ENCODE data around the gene ZNF428. TPM values are rescaled to one million over a fixed set of nuclear protein-coding genes. Genes with fewer than 3 reads are reported as not detected.
"Not testable (repeated sequence)": the region's sequence is repeated elsewhere in the genome, so short reads cannot be mapped to it uniquely, and the experiment has no call there.

Gene ZNF428
- 100 to 1,000 TPM in 3 of 4 donors, 10 to 100 TPM in 1; 85.7 to 145 (median 117) TPM for polyA plus RNA-seq (ENCODE audit: insufficient read length in 4 of 4)

GRCh38 chr19:43619262-43620060 lies at the start of gene ZNF428:
TSS of gene ZNF428 (minus strand) at chr19:43619629. CDS start at chr19:43614304, 5,325 bp downstream.
- DNase-seq (ENCODE audit: low read depth in 4 of 4, low spot score in 2 of 4): peak in 3 of 4 donors; percentile 84 to 86 (median 84)

GRCh38 chr19:43668406-43669109 lies 49.1 kb upstream of the ZNF428 start:
- DNase-seq (ENCODE audit: low read depth in 4 of 4, low spot score in 2 of 4): peak; percentile 91 to 94 (median 93)

DNA sequence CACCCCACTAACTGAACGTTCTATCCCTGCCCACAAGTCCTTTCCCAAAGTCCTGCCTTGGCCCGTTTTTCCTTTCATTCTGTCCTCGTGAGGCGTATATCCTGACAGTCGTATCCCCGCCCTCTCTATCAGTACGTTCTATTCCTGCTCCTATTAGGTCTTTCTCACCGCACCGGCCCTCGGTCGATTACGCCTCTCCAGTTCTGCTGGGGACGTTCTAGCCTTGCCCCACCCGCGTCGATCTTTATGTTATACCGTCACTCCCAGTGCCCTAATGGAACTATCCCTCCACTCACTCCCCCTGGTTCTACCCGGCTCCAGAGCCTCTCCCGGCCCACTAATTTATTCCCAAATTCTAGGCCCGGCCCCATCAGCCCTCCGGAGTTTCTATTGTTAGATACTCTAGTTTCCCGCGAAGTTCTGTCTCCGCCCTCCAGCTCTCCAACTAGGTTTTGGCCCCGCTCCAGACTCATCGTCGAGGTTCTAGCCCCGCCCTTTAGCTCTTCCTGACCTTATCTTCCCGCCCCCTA lies 48.5 kb upstream of the ZNF428 start:
- no peak for DNase-seq (ENCODE audit: low read depth in 4 of 4, low spot score in 2 of 4)

DNA sequence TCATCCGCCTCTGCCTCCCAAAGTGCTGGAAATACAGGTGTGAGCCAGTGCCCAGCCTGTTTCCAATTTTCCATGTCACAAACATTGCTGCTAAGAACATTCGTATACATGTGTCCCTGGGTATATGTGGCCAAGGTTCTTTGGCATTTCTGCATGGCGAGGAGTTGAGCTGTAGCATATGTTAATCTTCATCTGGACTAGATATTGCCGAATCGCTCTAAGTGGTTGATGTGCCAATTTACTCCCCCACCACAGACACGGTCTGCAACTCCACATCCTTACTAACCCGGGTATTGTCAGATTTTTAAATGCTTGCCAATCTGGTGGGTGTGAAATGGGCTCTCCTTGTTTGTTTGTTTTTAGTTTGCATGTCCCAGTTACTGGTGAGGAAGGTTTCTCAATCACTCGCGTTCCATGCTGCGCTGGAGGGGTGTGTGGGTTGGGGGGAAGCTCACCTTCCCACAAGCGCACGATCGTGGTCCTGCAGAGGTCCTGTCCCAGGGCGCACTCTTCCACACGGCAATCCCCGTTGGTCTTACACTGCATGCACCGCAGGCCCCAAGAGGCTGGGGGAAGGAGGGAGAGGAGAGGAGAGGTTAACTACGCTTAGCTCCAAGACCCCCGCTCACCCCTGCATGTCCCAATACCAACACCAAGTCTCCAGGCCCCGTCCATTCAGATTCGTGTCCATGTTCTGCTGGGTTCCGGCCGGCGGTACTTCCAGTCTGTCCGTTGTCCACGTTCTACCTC lies 47.9 kb upstream of the ZNF428 start:
- no peak for DNase-seq (ENCODE audit: low read depth in 4 of 4, low spot score in 2 of 4)

DNA sequence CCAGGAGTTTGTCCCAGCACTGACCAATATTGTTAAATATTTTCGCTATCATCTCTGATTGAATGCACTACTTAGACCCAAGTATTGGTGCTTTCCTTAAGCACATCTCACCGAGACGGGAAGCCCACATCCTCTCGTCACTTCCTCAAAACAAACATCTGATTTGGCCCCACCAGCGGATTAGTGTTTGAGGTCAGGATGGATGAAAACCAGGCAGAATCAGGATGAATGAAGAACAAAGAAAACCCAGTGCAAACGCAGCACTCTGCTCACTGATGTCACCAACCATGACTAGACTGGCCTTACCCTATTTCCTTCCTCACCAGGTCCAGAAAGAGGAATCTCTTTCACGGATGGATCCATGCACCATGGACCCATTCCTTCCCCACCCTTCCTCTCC lies 44.6 kb upstream of the ZNF428 start:
- DNase-seq (ENCODE audit: low read depth in 4 of 4, low spot score in 2 of 4): no peak

DNA sequence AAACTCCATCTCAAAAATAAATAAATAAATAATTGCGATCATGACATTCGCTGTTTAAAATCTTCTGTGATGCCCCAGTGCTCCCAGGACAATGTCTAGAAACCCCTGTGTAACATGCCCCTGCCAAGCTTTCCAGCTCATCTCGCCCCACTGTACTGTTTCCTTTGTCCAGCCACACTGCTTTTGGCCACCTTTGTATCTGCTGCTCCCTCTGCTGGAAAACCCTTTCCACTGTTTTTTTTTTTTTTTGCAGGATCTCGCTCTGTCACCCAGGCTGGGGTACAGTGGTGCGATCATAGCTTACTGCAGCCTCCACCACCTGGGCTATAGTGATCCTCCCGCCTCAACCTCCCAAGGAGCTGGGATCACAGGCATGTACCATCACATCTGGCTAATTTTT lies 43.1 kb upstream of the ZNF428 start:
- DNase-seq (ENCODE audit: low read depth in 4 of 4, low spot score in 2 of 4): no peak

- DNase-seq (ENCODE audit: low read depth in 4 of 4, low spot score in 2 of 4): no peak
Observed at GRCh38 chr19:43660971-43661360, 41.5 kb upstream of the ZNF428 start.

DNA sequence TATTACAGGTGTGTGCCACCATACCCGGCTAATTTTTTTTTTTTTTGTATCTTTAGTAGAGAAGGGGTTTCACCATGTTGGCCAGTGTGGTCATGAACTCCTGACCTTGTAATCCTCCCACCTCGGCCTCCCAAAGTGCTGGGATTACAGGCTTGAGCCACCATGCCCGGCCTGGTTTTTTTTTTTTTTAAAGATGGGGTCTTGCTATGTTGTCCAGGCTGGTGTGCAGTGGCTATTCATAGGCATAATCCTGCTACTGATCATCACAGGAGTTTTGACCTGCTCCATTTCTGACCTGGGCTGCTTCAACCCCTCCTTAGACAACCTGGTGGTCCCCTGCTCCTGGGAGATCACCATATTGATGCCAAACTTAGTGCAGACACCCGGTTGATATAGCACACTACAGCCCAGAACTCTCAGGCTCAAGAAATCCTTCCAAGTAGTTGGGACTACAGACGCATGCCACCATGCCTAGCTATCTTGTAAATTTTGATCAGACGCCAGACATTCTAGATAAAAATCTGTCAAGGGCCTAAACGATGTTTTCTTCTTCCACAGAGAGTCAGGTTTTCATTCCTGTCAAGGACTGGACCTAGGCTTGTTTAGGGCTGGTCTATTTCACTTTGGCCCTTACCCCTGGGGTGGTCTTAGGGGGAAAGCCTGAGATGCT lies 41.0 kb upstream of the ZNF428 start:
- DNase-seq (ENCODE audit: low read depth in 4 of 4, low spot score in 2 of 4): no peak

DNA sequence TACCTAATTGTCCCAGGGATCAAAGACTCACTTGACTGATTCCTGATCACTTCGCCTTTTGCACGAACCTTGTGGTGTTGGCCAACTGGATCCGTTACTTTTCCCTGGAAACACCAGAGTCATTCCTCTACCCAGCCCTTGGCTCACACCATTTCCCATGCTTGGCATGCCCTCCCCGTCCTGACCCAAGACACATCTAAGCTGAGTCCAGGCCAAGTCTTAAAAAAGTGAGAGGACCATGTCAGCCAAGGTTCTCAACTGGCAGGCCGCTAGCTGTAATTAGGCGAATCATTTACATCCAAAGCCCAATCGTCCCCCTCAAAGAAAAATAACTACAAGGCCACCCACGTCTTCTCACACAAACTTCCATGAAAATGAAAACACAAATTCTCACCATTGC lies 39.1 kb upstream of the ZNF428 start:
- DNase-seq (ENCODE audit: low read depth in 4 of 4, low spot score in 2 of 4): no peak

GRCh38 chr19:43658001-43658400 lies 38.6 kb upstream of the ZNF428 start:
- DNase-seq (ENCODE audit: low read depth in 4 of 4, low spot score in 2 of 4): no peak

DNA sequence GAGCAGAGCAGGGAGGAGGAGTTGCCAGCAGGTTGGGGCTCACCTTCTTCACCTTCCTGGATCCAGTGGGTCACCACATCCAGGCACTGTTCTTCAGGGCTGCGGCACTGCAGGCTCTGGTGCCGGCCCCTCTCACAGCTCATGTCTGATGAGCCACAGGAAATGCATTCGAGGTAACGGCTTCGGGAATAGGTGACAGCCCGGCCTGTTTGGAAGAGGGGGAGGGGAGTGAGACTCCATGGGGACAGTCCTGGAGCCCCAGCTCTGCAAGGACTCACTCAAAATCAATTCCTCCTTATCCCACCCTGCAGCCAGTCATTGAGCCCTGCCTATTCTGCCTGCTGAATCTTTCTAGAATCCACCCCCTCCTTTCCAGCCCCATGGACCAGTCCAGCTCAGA lies 37.0 kb upstream of the ZNF428 start:
- DNase-seq (ENCODE audit: low read depth in 4 of 4, low spot score in 2 of 4): no peak

DNA sequence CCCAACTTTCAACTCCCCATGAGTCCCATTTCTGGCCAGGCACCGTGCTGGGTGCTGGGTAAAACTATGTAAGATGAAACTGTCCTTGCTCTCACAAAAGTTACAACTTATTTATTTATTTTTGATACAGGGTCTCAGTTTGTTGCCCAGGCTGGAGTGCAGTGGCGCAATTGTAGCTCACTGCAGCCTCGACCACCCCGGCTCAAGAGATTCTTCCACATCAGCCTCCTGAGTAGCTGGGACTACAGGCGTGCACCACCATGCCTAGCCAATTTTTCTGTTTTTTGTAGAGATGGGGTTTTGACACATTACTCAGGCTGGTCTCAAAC lies 33.1 kb upstream of the ZNF428 start:
- no peak for DNase-seq (ENCODE audit: low read depth in 4 of 4, low spot score in 2 of 4)

- no peak for DNase-seq (ENCODE audit: low read depth in 4 of 4, low spot score in 2 of 4)
Observed at GRCh38 chr19:43651758-43652545, 32.5 kb upstream of the ZNF428 start.

DNA sequence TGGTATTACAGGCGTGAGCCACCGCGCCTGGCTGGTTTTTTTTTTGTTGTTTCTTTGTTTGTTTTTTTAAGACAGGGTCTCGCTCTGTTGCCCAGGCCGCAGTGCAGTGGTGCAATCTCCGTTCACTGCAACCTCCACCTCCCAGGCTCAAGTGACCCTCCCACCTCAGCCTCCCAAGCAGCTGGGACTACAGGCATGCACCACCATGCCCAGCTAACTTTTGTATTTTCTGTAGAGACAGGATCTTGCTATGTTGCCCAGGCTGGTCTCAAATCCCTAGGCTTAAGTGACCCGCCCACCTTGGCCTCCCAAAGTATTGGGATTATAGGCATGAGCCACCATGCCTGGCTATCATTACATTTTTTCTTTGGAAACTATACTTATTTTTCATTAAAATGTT lies 30.8 kb upstream of the ZNF428 start:
- not testable (repeated sequence) for DNase-seq (ENCODE audit: low read depth in 4 of 4, low spot score in 2 of 4)

GRCh38 chr19:43649514-43649913 lies 30.1 kb upstream of the ZNF428 start:
- no peak for DNase-seq (ENCODE audit: low read depth in 4 of 4, low spot score in 2 of 4)

- DNase-seq (ENCODE audit: low read depth in 4 of 4, low spot score in 2 of 4): no peak
Observed at GRCh38 chr19:43648633-43649032, 29.2 kb upstream of the ZNF428 start.

DNA sequence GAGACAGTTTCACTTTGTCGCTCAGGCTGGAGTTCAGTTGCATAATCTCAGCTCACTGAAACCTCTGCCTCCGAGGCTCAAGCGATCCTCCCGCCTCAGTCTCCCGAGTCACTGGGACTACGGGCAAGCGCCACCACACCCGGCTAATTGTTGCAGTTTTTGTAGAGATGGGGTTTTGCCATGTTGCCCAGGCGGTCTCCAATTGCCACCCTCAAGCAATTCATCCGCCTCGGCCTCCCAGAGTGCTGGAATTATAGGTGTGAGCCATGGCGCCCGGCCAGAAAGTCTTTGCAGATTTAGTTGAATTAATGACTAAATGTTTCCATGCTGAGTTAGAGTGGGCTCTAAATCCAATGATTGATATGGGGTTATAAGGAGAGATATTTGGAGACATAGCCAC lies 24.8 kb upstream of the ZNF428 start:
- no peak for DNase-seq (ENCODE audit: low read depth in 4 of 4, low spot score in 2 of 4)

- DNase-seq (ENCODE audit: low read depth in 4 of 4, low spot score in 2 of 4): no peak
Observed at GRCh38 chr19:43643326-43643725, 23.9 kb upstream of the ZNF428 start.

DNA sequence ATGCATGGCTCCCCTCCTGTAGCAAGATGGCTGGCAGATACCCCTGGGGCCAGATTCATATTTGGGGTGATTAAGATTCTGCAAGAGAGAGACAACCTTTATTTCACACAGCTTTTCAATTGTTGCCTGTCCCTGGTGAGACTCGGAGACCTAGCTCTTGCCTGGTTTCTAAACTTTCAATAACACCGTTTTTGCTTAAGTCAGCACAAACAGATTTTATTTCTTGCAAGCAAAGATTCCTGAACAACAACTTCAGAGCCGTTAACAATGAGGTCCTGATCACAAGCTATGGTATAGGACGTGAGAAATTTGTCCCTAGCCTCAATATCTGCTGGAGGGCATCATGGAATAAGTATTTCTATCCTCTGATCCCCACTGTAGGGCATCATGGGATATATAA lies 23.1 kb upstream of the ZNF428 start:
- DNase-seq (ENCODE audit: low read depth in 4 of 4, low spot score in 2 of 4): no peak

GRCh38 chr19:43641333-43641732 lies 21.9 kb upstream of the ZNF428 start:
- no peak for DNase-seq (ENCODE audit: low read depth in 4 of 4, low spot score in 2 of 4)
